AG04450 (cell line): ENCODE data around the gene ARMC9. TPM values are rescaled to one million over a fixed set of nuclear protein-coding genes. Genes with fewer than 3 reads are reported as not detected.
"Not testable (repeated sequence)": the region's sequence is repeated elsewhere in the genome, so short reads cannot be mapped to it uniquely, and the experiment has no call there.

ENCODE experiments used
- CTCF ChIA-PET: fragments of 300-600, 350-600 bp; formaldehyde crosslinking; extraction: SDS; loops from one replicate; lab custom pipeline; 2022; ENCODE audit warnings: antibody characterized with exemption, inconsistent platforms; lab: Charles Lee
- POLR2A ChIA-PET: fragments of 350-600 bp; formaldehyde crosslinking; extraction: SDS; loops from one replicate; lab custom pipeline; 2021; ENCODE audit warnings: antibody characterized with exemption, inconsistent platforms; lab: Yijun Ruan, JAX
- DNase-seq: peaks from one replicate; pipeline ENCODE4 v3.0.0-alpha.2; 2011; ENCODE audit warnings: low read depth, low spot score
- H3K27ac ChIP-seq: one replicate; pipeline ENCODE4 v1.5.1; 2012; ENCODE audit warnings: low read depth, low read length, control low read depth
- H3K27me3 ChIP-seq: one replicate; pipeline ENCODE4 v1.6.0; 2012; ENCODE audit warnings: low read length; ENCODE audit not compliant: control insufficient read depth, insufficient read depth
- H3K4me3 ChIP-seq: 2 replicates; pipeline ENCODE4 v1.5.1; 2011; ENCODE audit warnings: mild to moderate bottlenecking, low read depth, low read length, control low read depth
- H3K9me3 ChIP-seq: 2 replicates; pipeline ENCODE4 v1.5.1; 2012; ENCODE audit warnings: low read length; ENCODE audit not compliant: control insufficient read depth, insufficient read depth
- CTCF ChIP-seq: IDR thresholded peaks from 2 replicates; pipeline ENCODE4 v1.5.1; 2011; ENCODE audit warnings: low read depth, low read length, control low read depth, inconsistent platforms
- polyA plus RNA-seq: library from polyadenylated mRNA; depleted of rRNA; stranded (reverse); fragments of >200 nt; gene quantifications from 2 replicates; pipeline ENCODE4 v1.2.3, GENCODE V29; 2011

ARMC9 gene
- polyA plus RNA-seq, 1 experiment: 49.4 TPM

- H3K9me3 ChIP-seq: no peaks in the 10 kb centered on the region
- POLR2A ChIA-PET: no interaction called here
- CTCF ChIA-PET: no interaction called here
- peaks cover 3% of the 10 kb centered on the region for H3K27me3 ChIP-seq
- no peak for TF ChIP-seq CTCF
- H3K27ac ChIP-seq: no peak overlapping the region
- H3K4me3 ChIP-seq: no peak overlapping the region
- no peak for DNase-seq
These were observed 173.9 kb downstream of the ARMC9 start for GRCh38 chr2:231372326-231372725.

- no peak for TF ChIP-seq CTCF
- H3K27ac ChIP-seq: no peak overlapping the region
- H3K4me3 ChIP-seq: no peak overlapping the region
- DNase-seq: no peak
- POLR2A ChIA-PET: no interaction called here
- H3K9me3 ChIP-seq: no peaks in the 10 kb centered on the region
- CTCF ChIA-PET: interaction anchor here (1.6 kb wide), 1 partner anchor 146 kb away, joined by 3 read pairs; no protein-coding TSS in a partner anchor
- peaks cover 3% of the 10 kb centered on the region for H3K27me3 ChIP-seq
These were observed 174.8 kb downstream of the ARMC9 start for GRCh38 chr2:231373184-231373583.

GRCh38 chr2:231373786-231374349, 175.4 kb downstream of the ARMC9 start:
- ChIA-PET CTCF (interaction anchor here (0.7 to 1.6 kb wide), 3 partner anchors 9 to 147 kb away, joined by 3 read pairs; no protein-coding TSS in a partner anchor), POLR2A (no interaction called here)
- Histone ChIP-seq H3K4me3 (no peak overlapping the region), H3K27me3 (peaks cover 3% of the 10 kb centered on the region), H3K27ac (no peak overlapping the region), H3K9me3 (no peaks in the 10 kb centered on the region)
- no peak for DNase-seq
- no peak for TF ChIP-seq CTCF

GRCh38 chr2:231374771-231375170, 176.3 kb downstream of the ARMC9 start:
- H3K4me3 ChIP-seq: no peak overlapping the region
- TF ChIP-seq CTCF: no peak
- ChIA-PET CTCF (interaction anchor here (0.6 to 1.6 kb wide), 4 partner anchors 38 to 147 kb away, joined by 3 read pairs; no protein-coding TSS in a partner anchor), POLR2A (interaction anchor here (0.6 kb wide), 1 partner anchor 38 kb away, joined by 5 read pairs; no protein-coding TSS in a partner anchor)
- H3K9me3 ChIP-seq: no peaks in the 10 kb centered on the region; the same call in 1 of the 2 replicates
- H3K27me3 ChIP-seq: peaks cover 3% of the 10 kb centered on the region
- no peak for DNase-seq
- H3K27ac ChIP-seq: no peak overlapping the region

GRCh38 chr2:231375994-231376615, 177.7 kb downstream of the ARMC9 start:
- H3K9me3 ChIP-seq, CTCF ChIA-PET, H3K27me3 ChIP-seq, H3K4me3 ChIP-seq, POLR2A ChIA-PET, DNase-seq, H3K27ac ChIP-seq: not testable (repeated sequence)
